Mucosa of rectum (tissue), 2 donors: ENCODE measurements around the gene ZNF518A.

Experiments
- H3K27ac ChIP-seq, 2 donors: one replicate each; pipeline ENCODE4 v1.7.0; 2013; ENCODE audit warnings: inconsistent platforms in 2 of 2, low read depth in 2 of 2, low read length in 2 of 2
- H3K27me3 ChIP-seq, 2 donors: one replicate each; pipeline ENCODE4 v1.7.0; 2013; ENCODE audit warnings: low read length in 2 of 2; ENCODE audit not compliant: control insufficient read depth in 2 of 2, insufficient read depth in 2 of 2
- H3K36me3 ChIP-seq, 2 donors: one replicate each; pipeline ENCODE4 v1.7.0; 2013; ENCODE audit warnings: low read length in 2 of 2; ENCODE audit not compliant: control insufficient read depth in 2 of 2, insufficient read depth in 2 of 2
- H3K4me1 ChIP-seq, 2 donors: one replicate each; pipeline ENCODE4 v1.7.0; 2013; ENCODE audit warnings: low read length in 2 of 2, mild to moderate bottlenecking in 1 of 2; ENCODE audit not compliant: control insufficient read depth in 2 of 2, insufficient read depth in 2 of 2
- H3K4me3 ChIP-seq, 2 donors: one replicate each; pipeline ENCODE4 v1.7.0; 2013; ENCODE audit warnings: low read length in 2 of 2
- H3K9ac ChIP-seq, 2 donors: one replicate each; pipeline ENCODE4 v1.7.0; 2013; ENCODE audit warnings: low read length in 2 of 2, low read depth in 1 of 2, mild to moderate bottlenecking in 1 of 2
- H3K9me3 ChIP-seq, 2 donors: one replicate each; pipeline ENCODE4 v1.7.0; 2013; ENCODE audit warnings: low read length in 2 of 2; ENCODE audit not compliant: control insufficient read depth in 2 of 2
- donor health status: healthy.
- donor health status: Normal muscosa, but diverticular disease.

Gene ZNF518A

GRCh38 chr10:96133135-96133534 lies 3.0 kb downstream of the ZNF518A start:
- H3K27ac ChIP-seq, result no peak overlapping the region
- no peak overlapping the region for H3K4me3 ChIP-seq
- H3K9ac ChIP-seq, result no peak overlapping the region
- H3K9me3 ChIP-seq, result no peaks in the 10 kb centered on the region
- peaks cover 0 to 1% of the 10 kb centered on the region in 2 donors for H3K27me3 ChIP-seq
- peaks cover 4 to 9% of the 10 kb centered on the region in 2 donors for H3K4me1 ChIP-seq
- H3K36me3 ChIP-seq, result peaks cover 35 to 37% of the 10 kb centered on the region in 2 donors

DNA sequence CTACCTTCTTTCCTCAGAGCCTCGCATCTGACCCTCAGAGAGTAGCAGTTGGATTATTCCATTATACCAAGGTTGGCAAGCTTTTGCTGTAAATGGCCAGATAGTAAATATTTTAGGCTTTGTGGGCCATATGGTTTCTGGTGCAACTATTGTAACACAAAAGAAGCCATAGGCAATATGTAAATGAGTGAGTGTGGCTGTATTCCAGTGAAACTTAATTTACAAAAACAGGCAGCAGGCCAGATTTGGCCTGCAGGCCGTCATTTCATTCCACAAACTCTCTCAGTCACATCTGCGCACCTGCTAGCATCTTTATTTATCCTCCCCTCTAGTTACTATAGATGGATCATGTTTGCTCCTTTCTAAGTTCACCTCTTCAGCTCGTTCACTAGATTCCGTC lies 6.7 kb downstream of the ZNF518A start:
- Histone ChIP-seq H3K27ac (no peak overlapping the region), H3K4me1 (no peaks in the 10 kb centered on the region), H3K9me3 (no peaks in the 10 kb centered on the region), H3K9ac (no peak overlapping the region), H3K36me3 (peaks cover 41% of the 10 kb centered on the region in 2 donors), H3K4me3 (no peak overlapping the region), H3K27me3 (no peaks in the 10 kb centered on the region)

DNA sequence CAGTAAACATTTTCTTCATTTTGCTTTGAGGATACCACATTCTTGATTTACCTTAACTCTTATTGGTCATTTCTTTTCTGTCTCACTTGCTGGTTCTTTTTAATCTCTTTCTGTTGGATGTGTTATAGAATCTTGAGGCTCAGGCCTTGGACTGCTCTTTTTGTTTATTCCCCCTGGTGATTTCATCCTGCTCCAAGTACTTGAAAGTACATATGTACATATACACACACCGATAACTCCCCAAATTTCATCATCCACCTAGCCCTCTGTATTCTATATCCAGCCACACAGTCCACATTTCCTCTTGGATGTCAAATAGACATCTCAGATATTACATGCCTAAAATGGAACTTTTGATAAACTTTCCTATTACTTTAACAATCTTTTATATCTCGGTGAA lies 7.5 kb downstream of the ZNF518A start:
- H3K27ac ChIP-seq, result no peak overlapping the region
- H3K4me3 ChIP-seq, result no peak overlapping the region
- H3K4me1 ChIP-seq, result no peaks in the 10 kb centered on the region
- H3K27me3 ChIP-seq, result no peaks in the 10 kb centered on the region
- no peak overlapping the region for H3K9ac ChIP-seq
- peaks cover 43 to 45% of the 10 kb centered on the region in 2 donors for H3K36me3 ChIP-seq
- no peaks in the 10 kb centered on the region for H3K9me3 ChIP-seq

DNA sequence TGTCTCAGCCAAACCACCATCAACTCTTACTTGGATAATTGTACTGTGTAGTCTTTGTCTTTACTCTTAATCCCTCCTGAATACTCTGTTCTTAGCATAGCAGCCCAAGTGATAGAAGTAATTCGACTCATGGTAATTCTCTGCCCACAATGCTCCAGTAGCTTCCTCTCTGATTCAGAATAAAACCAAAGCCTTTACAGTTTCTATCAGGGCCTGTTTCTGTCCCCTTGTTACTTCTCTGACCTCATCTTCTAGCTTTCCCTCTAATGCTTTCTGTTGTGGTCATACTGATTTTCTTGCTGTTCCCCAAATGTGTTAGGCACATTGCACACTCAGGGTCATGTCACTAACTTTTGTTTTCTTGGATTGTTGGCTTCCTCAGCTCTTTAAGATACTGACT lies 8.0 kb downstream of the ZNF518A start:
- peaks cover 45% of the 10 kb centered on the region in 2 donors for H3K36me3 ChIP-seq
- no peaks in the 10 kb centered on the region for H3K9me3 ChIP-seq
- H3K27ac ChIP-seq, result no peak overlapping the region
- no peaks in the 10 kb centered on the region for H3K27me3 ChIP-seq
- no peaks in the 10 kb centered on the region for H3K4me1 ChIP-seq
- no peak overlapping the region for H3K9ac ChIP-seq
- no peak overlapping the region for H3K4me3 ChIP-seq

DNA sequence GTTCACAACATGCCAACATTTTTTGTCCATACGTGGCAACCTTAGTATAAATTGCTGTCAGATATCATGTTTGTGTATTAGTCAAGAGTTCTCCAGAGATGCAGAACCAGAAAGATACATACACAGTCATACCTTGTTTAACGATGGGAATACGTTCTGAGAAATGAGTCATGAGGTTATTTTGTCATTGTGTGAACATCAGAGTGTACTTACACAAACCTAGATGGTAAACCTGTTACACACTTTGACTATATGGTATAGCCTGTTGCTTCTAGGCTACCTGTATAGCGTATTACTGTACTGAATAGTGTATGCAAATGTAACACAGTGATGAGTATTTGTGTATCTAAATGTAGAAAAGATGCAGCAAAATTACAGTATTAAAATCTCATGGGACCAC lies 22.3 kb downstream of the ZNF518A start:
- H3K4me3 ChIP-seq, result no peak overlapping the region
- H3K9me3 ChIP-seq, result no peaks in the 10 kb centered on the region
- H3K27me3 ChIP-seq, result no peaks in the 10 kb centered on the region
- H3K9ac ChIP-seq, result no peak overlapping the region
- H3K4me1 ChIP-seq, result no peaks in the 10 kb centered on the region
- H3K36me3 ChIP-seq, result peaks cover 53% of the 10 kb centered on the region in 2 donors
- no peak overlapping the region for H3K27ac ChIP-seq

DNA sequence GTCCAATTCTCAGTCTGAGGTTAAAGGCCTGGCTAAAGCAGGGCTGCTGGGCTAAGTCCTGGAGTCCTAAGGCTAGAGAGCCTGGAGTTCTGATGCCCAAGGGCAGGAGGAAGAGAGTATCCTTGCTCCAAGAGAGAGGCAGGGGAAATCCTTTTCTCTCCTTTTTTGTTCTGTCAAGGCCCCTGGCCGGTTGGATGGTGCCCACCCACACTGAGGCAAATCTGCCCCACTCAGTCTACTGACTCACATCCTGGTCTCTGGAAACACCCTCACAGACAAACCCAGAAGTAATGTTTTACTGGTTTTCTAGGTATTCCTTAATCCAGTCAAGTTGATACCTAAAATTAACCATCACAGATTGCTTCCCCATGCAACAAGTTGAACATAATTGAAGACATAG lies 23.0 kb downstream of the ZNF518A start:
- Histone ChIP-seq H3K27me3 (no peaks in the 10 kb centered on the region), H3K27ac (no peak overlapping the region), H3K36me3 (peaks cover 57% of the 10 kb centered on the region in 2 donors), H3K4me3 (no peak overlapping the region), H3K9me3 (no peaks in the 10 kb centered on the region), H3K4me1 (no peaks in the 10 kb centered on the region), H3K9ac (no peak overlapping the region)

- Histone ChIP-seq H3K4me1 (no peaks in the 10 kb centered on the region), H3K9me3 (peaks cover 0 to 2% of the 10 kb centered on the region in 2 donors), H3K9ac (no peak overlapping the region), H3K27ac (no peak overlapping the region), H3K4me3 (no peak overlapping the region), H3K36me3 (peaks cover 2 to 3% of the 10 kb centered on the region in 2 donors), H3K27me3 (no peaks in the 10 kb centered on the region)
Measured at GRCh38 chr10:96165726-96166125, 35.6 kb downstream of the ZNF518A start.

GRCh38 chr10:96168546-96168945 lies 38.4 kb downstream of the ZNF518A start:
- Histone ChIP-seq H3K27me3 (no peaks in the 10 kb centered on the region), H3K9me3 (peaks cover 0 to 2% of the 10 kb centered on the region in 2 donors), H3K4me1 (no peaks in the 10 kb centered on the region), H3K9ac (no peak overlapping the region), H3K4me3 (no peak overlapping the region), H3K27ac (no peak overlapping the region), H3K36me3 (no peaks in the 10 kb centered on the region)

- Histone ChIP-seq H3K4me1 (no peaks in the 10 kb centered on the region), H3K9me3 (peaks cover 0 to 2% of the 10 kb centered on the region in 2 donors)
Measured at GRCh38 chr10:96170230-96170629, 40.1 kb downstream of the ZNF518A start.

GRCh38 chr10:96172666-96173065 lies 42.6 kb downstream of the ZNF518A start:
- H3K4me1 ChIP-seq, result no peaks in the 10 kb centered on the region
- no peaks in the 10 kb centered on the region for H3K27me3 ChIP-seq
- no peak overlapping the region for H3K4me3 ChIP-seq
- peaks cover 0 to 5% of the 10 kb centered on the region in 2 donors for H3K9me3 ChIP-seq
- no peak overlapping the region for H3K27ac ChIP-seq
- H3K36me3 ChIP-seq, result no peaks in the 10 kb centered on the region
- H3K9ac ChIP-seq, result no peak overlapping the region

More at GRCh38 chr10:96170230-96170629, 40.1 kb downstream of the ZNF518A start:
- no peak overlapping the region for H3K27ac ChIP-seq
- H3K27me3 ChIP-seq, result no peaks in the 10 kb centered on the region
- no peaks in the 10 kb centered on the region for H3K36me3 ChIP-seq
- H3K4me3 ChIP-seq, result no peak overlapping the region
- H3K9ac ChIP-seq, result no peak overlapping the region

DNA sequence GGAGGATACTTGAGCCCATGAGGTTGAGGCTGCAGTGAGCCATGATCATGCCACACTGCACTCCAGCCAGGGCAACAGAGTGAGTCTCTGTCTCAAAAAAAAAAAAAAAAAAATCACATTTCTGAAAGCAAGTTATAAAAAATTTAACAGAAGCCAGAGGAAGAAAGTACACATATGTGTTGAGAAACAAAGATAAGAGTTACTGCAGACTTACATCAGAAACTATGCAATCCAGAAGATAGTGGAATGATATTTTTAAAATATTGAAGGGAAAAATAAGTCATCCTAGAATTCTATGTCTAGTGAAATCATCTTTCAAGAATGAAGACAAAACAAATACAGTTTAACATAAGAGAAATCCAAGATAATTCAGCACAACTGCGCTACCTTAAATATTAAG lies 46.9 kb downstream of the ZNF518A start:
- Histone ChIP-seq H3K36me3 (no peaks in the 10 kb centered on the region), H3K4me1 (no peaks in the 10 kb centered on the region), H3K27ac (no peak overlapping the region), H3K9me3 (peaks cover 0 to 3% of the 10 kb centered on the region in 2 donors), H3K9ac (no peak overlapping the region), H3K27me3 (no peaks in the 10 kb centered on the region), H3K4me3 (no peak overlapping the region)
